RWPE2 (cell line): ENCODE results near the gene NUMB.
"Not testable (repeated sequence)": the region's sequence is repeated elsewhere in the genome, so short reads cannot be mapped to it uniquely, and the experiment has no call there.

Experiments used
- ATAC-seq: fragments of 200-7000 bp; cut with Tn5 transposase; 3 replicates; pipeline ENCODE4 v1.9.1; 2021; ENCODE audit warnings: low read depth
- DNase-seq: peaks from one replicate; pipeline ENCODE4 v3.0.0-alpha.2; 2020; ENCODE audit warnings: low spot score
- H3K27ac ChIP-seq: fragments of 450-650 bp; 2 replicates; pipeline ENCODE4 v1.5.1; 2017; ENCODE audit warnings: mild to moderate bottlenecking; ENCODE audit not compliant: poor library complexity, severe bottlenecking
- H3K27me3 ChIP-seq: fragments of 250-450 bp; sonication (Bioruptor Pico); 2 replicates; pipeline ENCODE4 v1.5.1; 2021; ENCODE audit warnings: mild to moderate bottlenecking, moderate library complexity; ENCODE audit not compliant: insufficient read depth, poor library complexity, severe bottlenecking
- H3K36me3 ChIP-seq: fragments of 250-450 bp; sonication (Bioruptor Pico); 2 replicates; pipeline ENCODE4 v1.5.1; 2020; ENCODE audit warnings: low read depth, mild to moderate bottlenecking, moderate library complexity
- H3K4me1 ChIP-seq: fragments of 250-450 bp; sonication (Bioruptor Pico); 2 replicates; pipeline ENCODE4 v1.5.1; 2021; ENCODE audit warnings: mild to moderate bottlenecking, moderate library complexity; ENCODE audit not compliant: insufficient read depth, poor library complexity, severe bottlenecking
- H3K4me3 ChIP-seq: fragments of 250-450 bp; sonication (Bioruptor Pico); 2 replicates; pipeline ENCODE4 v1.5.1; 2021; ENCODE audit warnings: mild to moderate bottlenecking, moderate library complexity; ENCODE audit not compliant: severe bottlenecking
- H3K9me3 ChIP-seq: fragments of 250-450 bp; sonication (Bioruptor Pico); 2 replicates; pipeline ENCODE4 v1.5.1; 2021; ENCODE audit warnings: mild to moderate bottlenecking, moderate library complexity; ENCODE audit not compliant: severe bottlenecking
- CTCF ChIP-seq: fragments of 450-650 bp; IDR thresholded peaks from one replicate; pipeline ENCODE4 v1.5.1; 2017; ENCODE audit warnings: mild to moderate bottlenecking, moderate library complexity; ENCODE audit not compliant: poor library complexity, severe bottlenecking

The NUMB gene

GRCh38 chr14:73402579-73402978 is 55.8 kb downstream of the NUMB start:
- peaks cover 19% of the 10 kb centered on the region for H3K36me3 ChIP-seq
- ATAC-seq (no peak), DNase-seq (no peak)
- no peaks in the 10 kb centered on the region for H3K27me3 ChIP-seq
- H3K4me3 ChIP-seq: no peak overlapping the region
- H3K9me3 ChIP-seq: no peaks in the 10 kb centered on the region
- H3K27ac ChIP-seq: no peak overlapping the region
- no peaks in the 10 kb centered on the region for H3K4me1 ChIP-seq
- TF ChIP-seq CTCF: no peak

- H3K9me3 ChIP-seq: no peaks in the 10 kb centered on the region
- H3K4me3 ChIP-seq: no peak overlapping the region
- no peaks in the 10 kb centered on the region for H3K4me1 ChIP-seq
- ATAC-seq (no peak), DNase-seq (no peak)
- no peaks in the 10 kb centered on the region for H3K27me3 ChIP-seq
- no peak for TF ChIP-seq CTCF
- no peak overlapping the region for H3K27ac ChIP-seq
- H3K36me3 ChIP-seq: peaks cover 13% of the 10 kb centered on the region
These were observed 60.5 kb downstream of the NUMB start for GRCh38 chr14:73397810-73398209.

- H3K9me3 ChIP-seq: no peaks in the 10 kb centered on the region
- TF ChIP-seq CTCF: no peak
- peaks cover 13% of the 10 kb centered on the region for H3K36me3 ChIP-seq
- H3K4me1 ChIP-seq: no peaks in the 10 kb centered on the region
- no peak for DNase-seq
- no peak overlapping the region for H3K4me3 ChIP-seq
- no peaks in the 10 kb centered on the region for H3K27me3 ChIP-seq
- no peak overlapping the region for H3K27ac ChIP-seq
- ATAC-seq: no peak
These were observed 64.0 kb downstream of the NUMB start for GRCh38 chr14:73394317-73394716.

GRCh38 chr14:73393375-73393774 is 65.0 kb downstream of the NUMB start:
- no peaks in the 10 kb centered on the region for H3K4me1 ChIP-seq
- H3K27ac ChIP-seq: no peak overlapping the region
- no peak overlapping the region for H3K4me3 ChIP-seq
- H3K9me3 ChIP-seq: no peaks in the 10 kb centered on the region
- no peaks in the 10 kb centered on the region for H3K27me3 ChIP-seq
- ATAC-seq (no peak), DNase-seq (no peak)
- peaks cover 7% of the 10 kb centered on the region for H3K36me3 ChIP-seq
- TF ChIP-seq CTCF: no peak

- Histone ChIP-seq H3K27ac (no peak overlapping the region), H3K4me3 (no peak overlapping the region), H3K36me3 (peaks cover 7% of the 10 kb centered on the region), H3K9me3 (no peaks in the 10 kb centered on the region), H3K27me3 (no peaks in the 10 kb centered on the region), H3K4me1 (no peaks in the 10 kb centered on the region)
- DNase-seq: no peak
- ATAC-seq: no peak
- no peak for TF ChIP-seq CTCF
These were observed 65.8 kb downstream of the NUMB start for GRCh38 chr14:73392329-73393257.

GRCh38 chr14:73387860-73388259 is 70.5 kb downstream of the NUMB start:
- DNase-seq, ATAC-seq, H3K9me3 ChIP-seq, H3K27ac ChIP-seq, H3K36me3 ChIP-seq, H3K27me3 ChIP-seq, H3K4me1 ChIP-seq, H3K4me3 ChIP-seq: not testable (repeated sequence)
